Superior temporal gyrus (tissue), 1 donor: ENCODE data around the gene SKIDA1.

Source experiments
- DNase-seq: peaks from one replicate; pipeline ENCODE4 v3.0.0-alpha.2; 2016; ENCODE audit errors: extremely low spot score

SKIDA1 gene

DNA sequence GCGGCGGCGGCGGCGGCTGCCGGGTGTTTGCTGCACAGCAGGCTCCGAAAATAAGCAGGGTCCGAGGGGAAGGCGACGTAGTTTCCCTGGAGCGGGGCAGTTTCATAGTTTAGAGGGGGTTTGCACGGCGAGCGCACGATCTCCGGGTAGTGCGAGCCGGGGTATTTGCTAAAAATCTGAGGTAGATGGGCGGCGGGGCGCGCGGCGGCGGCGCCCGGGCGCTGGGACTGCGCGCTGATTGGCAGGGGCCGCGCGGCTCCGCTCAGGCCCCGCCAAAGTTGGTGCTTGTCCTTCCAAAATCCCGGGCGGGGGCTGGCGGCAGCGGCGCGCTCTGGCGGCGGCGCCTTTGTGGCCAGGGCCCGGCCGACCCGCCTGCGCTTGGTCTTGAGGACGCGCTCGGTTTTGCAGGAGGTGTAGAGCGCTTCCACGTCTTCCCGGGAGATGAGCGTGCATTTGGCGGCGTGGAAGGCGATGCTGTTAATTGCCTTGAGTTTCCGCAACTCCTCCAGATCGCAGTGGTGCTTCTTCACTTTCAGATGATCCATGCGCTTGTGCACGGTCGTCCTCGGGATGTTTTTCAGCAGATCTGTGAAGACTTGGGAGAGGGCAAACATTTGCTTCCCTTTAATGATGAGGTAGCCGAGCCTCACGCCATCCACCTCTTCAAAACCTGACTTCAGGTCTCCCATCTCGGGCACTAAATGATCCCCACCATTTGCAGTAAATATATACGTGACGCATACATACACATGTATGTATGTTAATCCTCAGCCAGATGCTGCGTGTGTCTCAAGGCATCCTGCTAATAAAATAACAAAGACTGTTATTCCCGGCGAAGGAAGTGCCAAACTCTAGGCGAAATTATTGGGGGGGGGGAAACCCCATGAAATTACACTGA is 8.1 kb downstream of the SKIDA1 start:
- DNase-seq, result peak; percentile 60

DNA sequence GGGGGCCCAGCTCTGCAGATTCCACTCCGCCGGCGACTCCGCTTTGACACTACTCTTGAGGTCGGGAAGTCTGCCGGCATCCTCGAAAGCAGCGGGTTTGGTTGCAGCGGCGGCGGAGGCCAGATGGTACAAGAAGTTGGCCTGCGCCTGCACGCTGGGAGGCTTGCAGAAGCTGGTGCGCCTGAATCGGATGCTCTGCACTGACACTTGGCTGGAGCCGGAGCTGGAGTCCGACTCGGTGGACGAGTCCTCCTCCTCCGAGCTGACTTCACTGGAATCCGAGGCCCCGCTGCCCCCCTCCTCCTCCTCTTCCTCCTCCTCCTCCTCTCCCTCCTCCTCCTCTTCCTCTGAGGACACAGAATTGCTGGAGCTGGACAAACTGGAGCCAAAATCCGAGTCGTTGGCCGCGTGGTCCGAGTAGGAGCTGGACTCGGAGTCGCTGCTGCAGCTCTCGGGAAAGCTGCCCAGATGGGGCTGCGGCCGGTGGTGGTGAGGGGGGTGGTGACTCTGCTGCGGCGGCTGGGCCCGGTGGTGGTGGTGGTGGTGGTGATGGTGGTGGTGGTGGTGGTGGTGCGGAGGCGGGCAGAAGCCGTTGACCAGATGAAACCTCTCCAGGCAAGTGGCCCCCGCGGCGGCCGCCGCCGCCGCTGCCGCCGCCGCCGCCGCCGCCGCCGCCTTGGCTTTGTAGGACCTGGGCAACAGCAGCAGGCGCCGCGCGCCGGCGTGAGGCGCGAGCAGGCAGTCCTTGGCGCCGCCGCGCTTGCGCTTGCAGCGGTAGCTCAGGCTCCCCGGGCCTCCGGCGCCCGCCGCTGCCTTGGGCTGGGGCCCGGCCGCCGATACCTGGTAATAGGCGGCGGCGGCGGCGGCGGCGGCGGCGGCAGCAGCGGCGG is 9.0 kb downstream of the SKIDA1 start:
- peak; percentile 11 for DNase-seq

DNA sequence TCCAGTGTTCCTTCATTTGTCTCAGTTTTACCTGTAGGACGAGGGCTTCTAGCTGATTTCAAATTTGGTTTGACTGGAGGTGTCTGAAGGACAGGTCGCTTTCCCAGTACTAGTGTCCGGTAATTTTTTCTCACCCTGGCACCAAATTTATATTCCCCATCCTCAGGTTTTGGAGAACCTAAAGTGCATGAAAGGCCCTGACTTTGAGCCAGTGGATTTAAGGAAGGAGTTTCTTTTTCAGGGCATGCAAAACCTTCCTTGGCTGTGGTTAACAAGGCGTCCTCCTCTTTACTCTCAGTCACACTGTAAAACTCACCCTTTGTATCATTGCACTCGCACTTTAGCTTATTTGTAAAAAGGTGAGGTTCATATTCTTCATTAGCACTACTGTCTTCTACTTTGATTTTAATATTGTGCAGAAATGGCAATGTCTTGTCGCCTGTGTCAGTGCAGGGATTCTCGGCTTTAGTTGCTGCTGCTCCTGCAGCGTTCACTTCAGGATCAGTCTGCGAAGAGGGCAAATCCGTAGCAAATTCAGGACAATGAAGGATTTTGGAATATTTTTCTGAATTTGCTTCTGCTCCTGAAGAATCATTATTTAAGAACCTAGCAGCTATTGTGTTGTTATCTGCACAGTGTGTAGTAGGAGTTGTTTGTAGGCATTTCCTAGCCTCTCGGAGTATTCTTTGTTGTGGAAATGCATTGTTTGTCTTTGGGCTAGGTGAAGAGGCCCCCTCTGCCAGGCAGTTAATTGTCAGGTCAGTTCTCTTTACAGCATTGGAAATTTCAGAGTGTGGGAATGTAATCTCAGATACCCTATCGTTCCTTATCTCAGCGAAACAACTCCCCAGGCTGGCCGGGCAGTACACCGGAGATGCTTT is 9.9 kb downstream of the SKIDA1 start:
- DNase-seq, result peak; percentile 21

DNA sequence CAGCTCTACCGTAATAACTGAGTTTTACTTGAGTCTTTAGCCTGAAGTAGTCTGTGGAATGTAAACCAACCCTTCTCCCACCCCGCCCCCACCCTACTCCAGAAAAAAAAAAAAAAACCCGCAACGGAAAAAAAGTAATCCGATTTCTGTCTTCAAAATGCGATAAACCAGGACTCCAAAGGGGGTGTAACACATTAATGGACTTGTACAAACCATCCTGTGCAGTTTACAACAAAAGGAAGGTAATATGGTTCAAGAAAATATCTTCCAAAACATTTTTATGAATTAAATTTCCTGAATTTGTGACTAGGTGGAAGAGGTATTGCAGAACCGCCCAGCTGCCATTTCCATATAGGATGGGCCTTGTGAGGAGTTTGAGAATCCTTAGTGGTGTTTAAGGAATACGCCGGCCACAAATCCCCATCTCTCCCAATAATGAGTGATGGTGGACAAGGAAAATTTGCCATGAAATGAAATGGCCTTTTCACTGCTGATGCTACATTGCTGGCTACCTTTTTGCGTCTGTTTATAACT is 10.6 kb downstream of the SKIDA1 start:
- no peak for DNase-seq

DNA sequence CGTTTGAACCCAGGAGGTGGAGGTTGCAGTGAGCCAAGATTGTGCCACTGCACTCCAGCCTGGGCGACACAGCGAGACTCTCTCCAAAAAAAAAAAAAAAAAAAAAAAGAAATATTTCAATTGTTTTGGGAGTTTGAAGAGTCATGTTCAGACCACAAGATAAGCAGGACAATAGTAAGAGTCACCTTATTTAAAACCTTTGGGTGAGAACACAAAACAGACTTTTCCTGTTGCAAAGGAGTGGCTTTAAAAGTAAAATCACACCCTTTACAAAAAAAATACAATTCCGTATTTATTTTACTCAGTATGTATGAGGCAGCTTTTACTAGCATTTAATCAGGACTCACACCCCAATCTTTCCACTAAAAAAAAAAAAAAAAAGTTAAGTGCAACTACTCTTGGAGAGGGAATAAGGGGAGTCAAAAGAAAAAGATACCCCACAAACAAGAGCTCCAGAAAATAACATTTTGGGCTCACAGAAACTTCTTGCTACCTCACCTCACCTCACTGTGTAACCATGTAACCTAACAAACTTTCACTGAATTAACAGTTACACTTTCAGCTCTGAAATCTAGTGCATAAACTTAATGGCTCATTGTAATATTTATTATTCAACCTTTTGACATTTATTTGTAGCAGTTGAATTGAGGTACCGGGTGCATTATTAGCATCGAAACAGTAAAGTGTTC is 11.2 kb downstream of the SKIDA1 start:
- DNase-seq, result no peak

DNA sequence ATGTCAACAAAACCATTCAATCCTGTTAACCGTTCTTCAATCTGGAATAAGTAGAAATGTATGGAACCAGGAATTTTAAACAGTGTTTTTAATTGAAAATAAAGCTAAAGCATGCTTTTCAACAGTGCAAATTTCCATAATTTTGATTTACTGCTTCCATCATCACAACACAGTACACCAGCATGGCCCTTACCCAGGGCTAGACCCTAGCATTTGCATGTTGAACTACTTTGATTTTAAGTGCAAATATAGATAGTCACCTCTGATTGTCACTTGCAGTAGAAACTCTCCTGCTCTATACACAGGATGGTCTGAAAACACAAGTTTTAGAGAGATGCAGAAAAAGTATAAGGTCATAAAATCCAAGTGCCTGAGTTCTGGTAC is 12.1 kb downstream of the SKIDA1 start:
- DNase-seq, result no peak

DNA sequence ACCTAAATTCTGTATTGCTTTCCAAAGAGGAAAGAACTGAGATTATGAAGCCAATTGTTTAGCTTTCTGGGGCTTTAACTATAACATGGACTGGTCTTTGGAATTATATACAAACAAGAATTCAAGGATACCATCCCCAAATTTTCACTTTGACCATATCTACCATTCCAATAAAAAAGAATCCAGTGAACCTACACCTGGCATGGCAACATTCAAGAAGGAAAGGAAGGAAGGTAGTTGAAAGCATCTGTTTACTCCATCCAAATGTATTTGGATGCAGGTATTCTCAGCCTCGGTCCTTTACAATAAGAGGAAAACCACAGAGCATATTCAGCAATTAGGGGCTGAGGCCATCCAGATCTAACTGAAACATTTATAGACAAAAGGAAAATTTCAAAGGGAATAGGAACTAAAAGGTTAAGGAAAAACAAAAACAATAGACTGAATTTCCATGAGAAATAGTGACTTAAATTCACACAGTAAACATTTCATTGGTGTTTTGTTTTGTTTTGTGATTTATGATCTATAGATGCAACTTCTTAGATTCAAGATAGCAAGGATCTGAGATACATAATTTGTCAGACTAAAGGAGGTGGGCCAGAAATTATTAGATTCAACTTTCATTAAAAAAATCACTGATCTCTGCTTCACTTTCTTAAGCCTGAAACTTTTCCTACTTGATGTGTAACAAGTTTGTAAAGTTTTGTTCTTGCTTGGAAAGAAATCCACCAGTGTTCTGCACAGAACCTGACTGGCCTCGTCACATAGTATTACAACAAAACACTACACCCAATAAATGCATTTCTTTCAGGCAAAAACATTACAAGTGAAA is 12.7 kb downstream of the SKIDA1 start:
- DNase-seq, result no peak

DNA sequence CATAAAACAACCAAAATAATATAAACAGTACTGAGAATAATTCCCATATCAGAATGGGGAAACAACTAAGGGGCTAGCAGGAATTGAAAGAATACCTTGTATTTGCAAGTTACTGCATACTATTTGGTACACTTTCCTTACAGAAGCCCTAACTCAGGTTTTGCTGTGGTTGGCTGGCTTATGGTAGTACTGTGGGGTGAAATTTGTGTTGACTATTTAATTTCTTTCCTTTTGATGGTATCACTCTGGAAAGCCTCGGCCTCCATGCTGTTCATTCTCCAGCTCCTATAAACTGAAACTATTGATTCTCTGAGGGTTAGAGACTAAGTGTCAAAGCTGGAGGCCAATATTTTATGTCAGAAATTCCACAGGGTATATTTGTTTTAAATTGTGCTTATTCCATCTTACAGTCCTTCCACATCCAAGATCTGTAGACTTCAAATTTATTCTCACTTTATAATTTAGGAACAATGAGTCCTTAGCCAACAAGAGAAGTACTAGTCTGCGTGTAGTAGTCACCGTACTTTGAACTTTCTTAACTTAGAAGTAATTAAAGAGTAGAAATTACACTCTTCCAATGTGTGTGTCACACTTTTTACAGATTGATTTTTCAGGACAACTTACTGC is 13.4 kb downstream of the SKIDA1 start:
- DNase-seq, result no peak

DNA sequence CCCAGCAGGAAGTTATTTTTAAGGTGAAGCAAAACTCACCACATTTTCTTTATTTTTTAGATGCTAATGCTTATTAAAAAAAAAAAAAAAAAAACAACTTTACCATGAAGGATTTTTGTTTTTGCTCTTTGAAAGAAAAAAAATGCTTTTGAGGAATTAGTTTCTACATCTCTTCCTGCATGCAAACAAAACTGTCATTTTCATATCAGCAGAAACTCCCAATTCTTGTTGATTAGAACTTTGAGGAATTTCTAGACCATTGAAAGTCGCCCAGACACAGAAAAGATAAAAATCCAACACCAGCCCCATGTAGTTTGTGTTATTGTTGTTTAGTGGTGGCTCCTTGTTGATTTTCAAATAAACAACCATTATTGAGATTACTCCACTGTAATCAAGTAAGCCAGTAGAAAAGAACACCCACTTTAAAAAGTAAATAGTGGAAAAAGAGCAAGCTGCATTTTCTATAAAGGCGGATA is 14.3 kb downstream of the SKIDA1 start:
- no peak for DNase-seq

DNA sequence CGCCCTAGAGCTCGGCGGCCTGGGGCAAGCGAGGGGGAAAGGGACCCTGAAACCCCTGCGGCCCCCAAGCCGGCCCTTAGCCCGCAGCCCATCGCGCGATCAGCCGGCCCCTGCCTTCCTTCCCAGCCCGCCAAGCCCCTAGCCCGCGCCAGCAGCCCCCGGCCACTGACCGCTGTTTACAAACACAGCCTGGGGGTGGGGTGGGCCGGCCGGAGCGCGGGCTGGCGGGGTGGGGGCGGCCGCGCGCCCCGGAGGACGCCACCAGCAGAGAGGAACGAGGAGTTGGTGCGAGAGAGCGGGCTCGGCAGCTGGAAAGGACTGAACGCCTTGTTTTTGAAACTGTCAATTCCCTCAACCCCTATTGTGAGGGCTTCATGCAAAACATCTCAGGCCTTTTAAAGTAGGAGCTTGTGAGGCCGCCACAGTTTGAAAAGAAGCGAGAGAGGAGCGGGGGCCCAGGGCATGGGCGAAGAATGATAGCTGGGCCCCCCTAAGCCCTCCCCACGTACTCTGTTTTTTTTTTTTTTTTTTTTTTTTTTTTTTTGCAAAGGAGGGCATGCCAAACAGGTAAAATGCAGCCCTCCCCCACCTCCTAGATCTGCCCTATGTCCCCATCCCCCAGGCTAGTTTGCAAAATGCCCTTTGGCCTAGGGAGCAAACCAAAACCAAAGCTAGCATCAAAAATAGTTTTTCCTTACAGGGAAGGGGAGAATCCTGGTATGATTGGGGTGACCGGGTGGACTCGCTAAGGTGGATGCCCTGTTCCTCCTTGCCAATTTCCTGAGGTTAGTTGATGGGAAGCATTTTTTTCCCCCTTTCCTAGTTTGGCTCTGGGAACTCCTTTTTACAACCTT is 15.0 kb downstream of the SKIDA1 start:
- DNase-seq, result peak; percentile 35

DNA sequence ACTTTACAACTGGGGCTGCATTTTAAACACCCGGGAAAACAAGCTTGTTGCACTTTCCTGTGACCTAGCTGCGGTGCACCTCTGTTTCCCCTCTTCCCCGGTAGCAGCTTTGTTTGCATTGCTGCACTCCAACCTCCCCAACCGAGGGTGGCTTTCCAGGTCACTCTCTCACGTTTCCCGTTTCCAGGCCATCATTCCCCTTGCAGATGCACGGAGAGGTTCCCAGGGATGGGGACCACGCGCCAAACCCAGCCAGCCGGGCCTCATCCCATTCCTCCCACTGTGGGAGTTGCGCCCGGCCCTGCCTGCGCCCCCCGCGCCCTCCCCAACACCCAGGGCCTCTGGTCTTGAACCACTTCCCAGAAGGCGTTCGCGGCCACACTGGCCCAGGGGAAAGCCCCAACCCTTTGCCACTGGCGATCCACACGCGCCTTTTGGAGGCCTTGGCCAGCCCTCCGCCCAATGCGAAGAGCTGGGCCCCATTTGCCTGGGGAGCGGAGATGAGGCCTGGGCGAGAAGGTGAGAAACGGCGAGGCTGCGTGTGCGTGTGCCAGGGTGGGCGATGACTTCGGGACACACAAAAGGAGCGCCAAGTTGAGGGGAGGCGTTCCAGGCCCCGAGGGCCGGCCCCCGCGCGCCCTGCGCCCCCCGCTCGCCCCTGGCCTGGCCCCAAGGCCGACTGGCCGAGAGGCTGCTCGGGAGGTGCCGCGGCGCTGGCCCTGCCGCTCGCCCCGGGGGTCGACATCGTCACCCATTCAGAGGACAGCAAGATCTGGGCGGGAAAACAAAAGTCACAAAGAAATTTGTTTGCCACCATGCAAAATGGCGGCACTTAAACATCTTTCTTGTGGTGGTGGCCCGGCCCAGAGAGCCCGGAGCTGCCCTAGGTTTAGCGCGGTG is 15.9 kb downstream of the SKIDA1 start:
- DNase-seq, result no peak

DNA sequence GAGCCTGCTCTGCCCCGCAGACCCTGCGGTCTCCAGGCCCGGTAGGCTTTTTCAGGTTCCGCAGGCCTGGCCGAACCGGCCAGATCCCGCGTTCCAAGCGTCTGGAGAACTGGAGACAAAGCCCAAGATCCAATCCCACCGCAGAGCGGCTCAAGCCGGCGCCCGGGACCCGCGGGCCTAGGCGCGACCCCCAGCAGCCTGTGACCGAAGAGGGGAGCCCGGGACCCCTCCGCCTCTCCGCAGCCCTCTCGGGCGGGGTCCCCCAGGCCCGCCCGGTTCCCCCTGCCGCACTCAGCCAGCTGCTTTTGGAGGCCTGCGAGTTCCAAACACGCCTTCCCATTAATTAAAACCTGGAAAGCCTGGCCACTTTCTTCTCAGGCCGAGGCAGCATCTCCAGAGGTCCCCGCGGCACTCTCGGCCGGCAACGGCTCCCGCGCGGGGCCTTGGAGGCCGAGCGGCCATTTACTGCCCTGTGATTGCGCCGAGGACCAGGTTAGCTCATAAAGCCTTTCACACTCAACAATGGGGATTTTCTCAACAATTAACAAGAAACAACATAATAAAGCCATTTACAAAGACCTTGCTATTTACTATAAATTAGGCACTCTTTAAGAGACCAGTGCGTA is 16.7 kb downstream of the SKIDA1 start:
- DNase-seq, result peak; percentile 11

DNA sequence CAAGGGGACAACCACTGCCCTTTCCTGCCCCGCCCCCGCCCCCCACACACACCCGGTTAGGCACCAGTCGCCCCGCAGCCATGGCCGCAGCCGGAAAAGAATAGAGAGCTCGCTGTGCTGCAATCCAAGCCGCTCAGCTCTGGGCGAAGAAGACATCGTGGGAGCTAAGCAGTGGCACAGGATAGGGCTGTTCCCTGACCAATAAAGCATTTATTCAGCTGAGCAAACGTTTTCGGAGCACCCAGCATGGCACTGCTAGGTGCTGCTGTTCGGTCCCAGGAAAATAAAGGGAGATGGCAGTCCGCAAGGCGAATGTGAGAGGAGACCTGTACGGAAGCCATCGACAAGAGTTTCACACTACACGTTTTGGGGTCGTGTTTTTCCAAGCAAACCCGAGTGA is 18.3 kb downstream of the SKIDA1 start:
- DNase-seq, result no peak

DNA sequence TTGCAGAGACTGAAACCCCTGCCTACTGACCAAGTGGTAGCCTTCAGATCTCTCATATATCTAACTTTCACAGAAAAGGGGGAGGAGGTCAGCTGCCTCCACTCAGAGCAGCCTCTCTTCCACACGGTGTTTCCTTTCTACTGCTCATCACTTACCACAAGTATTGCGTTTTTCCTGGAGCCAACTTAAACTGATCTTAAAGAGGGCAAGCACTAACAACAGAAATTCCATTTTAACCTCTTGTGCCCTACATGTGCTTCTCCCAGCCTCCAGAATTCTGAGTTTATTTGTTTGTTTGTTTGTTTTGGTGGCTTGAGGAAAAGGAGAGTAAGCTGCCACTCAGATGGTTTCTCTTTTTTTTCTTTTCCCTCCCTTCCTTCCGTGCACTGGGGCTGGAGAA is 19.1 kb downstream of the SKIDA1 start:
- DNase-seq, result peak; percentile 7

DNA sequence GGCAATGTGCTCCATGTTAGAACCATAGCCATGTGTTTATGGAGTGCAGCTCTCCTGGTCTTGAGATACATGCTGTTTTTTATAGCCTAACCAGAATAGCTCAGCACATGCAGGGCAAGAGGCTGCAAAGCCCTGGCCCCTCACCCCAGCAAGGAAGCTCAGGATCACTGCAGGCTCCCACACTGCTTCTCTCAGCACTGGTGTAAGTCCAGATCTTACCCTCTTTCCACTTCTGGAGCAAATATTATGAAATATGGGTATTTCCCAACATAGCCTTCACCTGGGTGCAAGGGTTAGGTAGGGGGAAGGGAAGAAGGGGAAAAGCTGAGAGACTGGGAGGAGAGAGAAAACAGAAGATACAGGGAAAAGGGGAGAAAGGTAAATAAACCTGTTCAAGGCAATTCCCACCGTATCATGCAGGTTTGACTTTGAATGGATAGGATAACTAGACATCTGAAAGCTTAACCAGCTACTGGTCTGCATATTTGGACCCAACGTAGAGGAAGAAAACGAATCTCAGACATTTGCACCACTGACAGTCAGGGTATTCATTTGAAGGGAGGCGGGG is 19.7 kb downstream of the SKIDA1 start:
- DNase-seq, result peak; percentile 3

DNA sequence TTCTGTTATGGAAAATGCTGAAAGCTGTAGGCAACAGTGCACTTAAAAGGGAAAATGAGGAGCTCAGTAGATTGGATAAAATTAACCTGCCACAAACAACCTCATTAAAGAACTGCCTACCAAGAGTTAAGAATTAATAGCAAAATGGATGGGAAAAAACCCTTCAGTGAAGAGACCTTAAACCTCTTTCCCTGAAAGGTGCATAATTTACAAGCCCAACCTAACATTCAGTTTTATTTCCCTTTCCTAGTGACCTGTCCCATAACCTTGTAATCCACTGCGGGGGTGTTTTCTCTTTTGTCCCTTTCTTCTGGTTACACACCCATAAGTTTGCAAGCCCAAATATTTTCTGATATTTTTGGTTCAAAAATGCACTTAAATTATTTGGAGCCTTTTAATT is 21.9 kb downstream of the SKIDA1 start:
- DNase-seq, result no peak

DNA sequence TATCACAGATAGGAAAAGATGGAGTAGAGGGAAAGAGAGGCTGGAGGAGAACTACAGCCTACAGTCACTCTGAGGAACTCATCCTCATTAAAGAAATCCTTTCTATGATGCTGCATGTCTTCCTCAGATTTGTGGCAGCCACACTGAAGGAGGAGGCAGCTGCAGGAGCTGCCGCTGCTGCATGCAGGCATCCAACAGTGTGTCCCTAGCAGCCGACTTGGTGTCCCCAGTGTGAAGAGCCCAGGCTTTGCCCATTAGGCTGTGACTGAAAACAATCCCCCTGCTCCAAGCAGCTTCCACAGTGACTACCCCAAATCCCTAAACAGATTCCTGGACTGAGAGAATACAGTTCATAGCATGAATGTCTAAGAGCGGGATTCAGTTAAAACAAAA is 23.1 kb downstream of the SKIDA1 start:
- no peak for DNase-seq
